Measurements from ENCODE around the gene PIAS1.

GRCh38 chr15:68158046-68158628 is 104.0 kb downstream of the PIAS1 start:
- TF ChIP-seq CTCF (conservative IDR thresholded peaks at IDR 0.05; ENCODE audit: low read length) = no peak
- no peak for TF ChIP-seq EZH2phosphoT487 (IDR thresholded peaks at IDR 0.05; ENCODE audit: borderline replicate concordance, low read depth, low read length)
